GM19328 (cell line): ENCODE measurements around the gene SEC14L2.
"Not testable (repeated sequence)": the region's sequence is repeated elsewhere in the genome, so short reads cannot be mapped to it uniquely, and the experiment has no call there.

Experiments
- ATAC-seq: cut with Tn5 transposase; IDR thresholded peaks from one replicate; pipeline ENCODE4 v1.9.1; 2021; ENCODE audit warnings: mild to moderate bottlenecking, moderate library complexity; ENCODE audit not compliant: unreplicated experiment

The SEC14L2 gene

GRCh38 chr22:30425616-30426387, 29.0 kb downstream of the SEC14L2 start, which contains the start of gene MTFP1:
Gene MTFP1, plus strand, starts transcription at chr22:30425768. Its CDS starts 112 bp downstream, at chr22:30425880.
- no peak for ATAC-seq

- no peak for ATAC-seq
Observed at GRCh38 chr22:30426388-30427353, 29.9 kb downstream of the SEC14L2 start.

GRCh38 chr22:30427871-30428270, 31.1 kb downstream of the SEC14L2 start:
- ATAC-seq: no peak

DNA sequence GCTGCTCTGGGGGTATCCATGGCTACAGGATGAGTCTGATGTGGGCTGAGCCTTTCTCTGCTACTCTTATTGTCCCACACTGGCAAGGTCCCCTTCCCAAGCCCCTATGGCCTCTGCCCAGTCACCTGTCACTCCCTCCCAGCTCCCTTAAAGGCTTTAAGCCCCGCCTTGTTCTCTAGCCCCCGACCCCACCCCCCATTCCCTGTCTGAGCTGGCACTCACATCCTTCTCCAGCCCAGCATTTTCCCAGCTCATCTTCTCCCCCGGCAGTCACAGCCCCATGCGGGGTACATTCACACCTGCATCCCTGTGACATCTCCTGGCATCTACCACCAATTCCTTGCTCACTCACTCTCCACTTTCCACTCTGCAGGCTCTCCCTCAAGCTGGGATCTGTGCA, 33.1 kb downstream of the SEC14L2 start:
- ATAC-seq: no peak

GRCh38 chr22:30430933-30431332, 34.1 kb downstream of the SEC14L2 start:
- no peak for ATAC-seq

DNA sequence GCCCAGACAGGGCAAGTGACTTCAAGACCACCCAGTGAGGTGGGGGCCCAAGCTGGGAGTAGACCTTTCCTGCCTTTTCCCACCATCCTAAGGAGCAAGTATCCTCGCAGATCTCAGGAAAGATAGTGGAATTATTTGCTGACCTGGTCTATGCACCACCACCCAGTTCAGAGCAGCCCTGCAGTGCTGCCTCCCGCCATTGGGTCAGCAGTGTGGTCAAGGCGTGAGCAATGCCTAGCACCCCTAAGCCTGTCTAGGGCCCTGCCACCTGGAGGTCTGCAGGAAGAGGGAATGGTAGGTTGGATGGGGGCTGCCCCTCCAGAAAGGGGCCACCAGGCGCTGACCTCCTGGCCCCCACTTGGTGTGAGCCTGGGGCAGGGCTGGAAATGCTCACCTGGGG, 35.3 kb downstream of the SEC14L2 start:
- no peak for ATAC-seq

DNA sequence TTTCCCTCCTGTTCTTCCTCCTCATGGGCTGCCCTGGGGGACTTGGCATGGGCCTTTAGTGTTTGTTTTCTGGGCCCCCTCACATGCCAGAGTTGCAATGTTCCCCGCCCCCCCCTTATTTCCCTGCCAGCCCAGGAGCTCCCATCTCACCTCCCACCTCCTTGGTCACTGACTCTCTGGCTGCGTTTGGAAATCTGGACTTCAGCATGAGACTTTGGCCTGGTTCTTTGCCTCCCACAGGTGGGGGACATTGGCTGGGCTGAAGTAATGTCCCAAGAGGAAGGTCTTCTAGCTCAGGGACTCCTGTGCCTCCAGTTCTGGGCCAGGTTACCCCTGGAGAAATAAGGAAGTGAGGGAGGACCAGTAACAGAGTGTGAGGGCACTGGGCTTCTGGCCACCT, 35.7 kb downstream of the SEC14L2 start:
- no peak for ATAC-seq

DNA sequence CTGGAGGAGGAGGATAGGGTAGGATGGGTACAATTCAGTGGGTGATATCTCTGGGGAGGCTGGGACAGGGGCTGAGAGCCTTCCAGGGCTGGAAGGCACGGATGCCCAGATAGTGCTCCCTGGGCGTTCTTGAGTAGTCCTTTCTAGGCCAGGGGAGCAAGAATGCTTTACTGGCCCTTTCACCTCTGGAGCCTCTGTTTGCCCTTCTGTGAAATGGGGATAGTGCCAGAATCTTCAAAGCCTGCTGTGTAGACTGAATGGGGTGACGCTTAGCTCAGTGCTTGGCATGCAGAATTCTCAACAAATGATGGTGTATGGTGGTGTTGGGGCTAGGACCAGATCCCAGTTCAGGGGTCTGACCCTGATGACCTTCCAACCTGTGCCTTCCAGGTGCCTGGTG, 36.4 kb downstream of the SEC14L2 start:
- no peak for ATAC-seq

DNA sequence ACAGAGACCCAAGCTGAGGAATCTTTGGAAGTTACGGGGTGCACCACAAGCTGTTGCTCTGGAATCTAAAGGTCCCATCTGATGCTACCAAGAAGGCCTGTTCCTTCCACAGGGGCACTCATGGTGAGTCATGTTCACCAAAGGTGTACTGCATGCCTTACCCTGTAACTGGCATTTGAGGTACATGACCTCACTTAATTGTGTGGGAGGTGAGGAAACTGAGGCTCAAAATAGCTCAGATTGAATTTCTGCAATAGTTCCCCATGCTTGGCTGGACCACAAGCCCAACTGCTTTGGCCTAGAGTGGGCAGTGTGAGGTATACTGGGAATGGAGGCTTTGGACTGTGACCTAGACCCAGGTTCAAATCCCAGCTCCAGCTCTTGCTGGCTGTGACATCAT, 37.0 kb downstream of the SEC14L2 start:
- no peak for ATAC-seq

DNA sequence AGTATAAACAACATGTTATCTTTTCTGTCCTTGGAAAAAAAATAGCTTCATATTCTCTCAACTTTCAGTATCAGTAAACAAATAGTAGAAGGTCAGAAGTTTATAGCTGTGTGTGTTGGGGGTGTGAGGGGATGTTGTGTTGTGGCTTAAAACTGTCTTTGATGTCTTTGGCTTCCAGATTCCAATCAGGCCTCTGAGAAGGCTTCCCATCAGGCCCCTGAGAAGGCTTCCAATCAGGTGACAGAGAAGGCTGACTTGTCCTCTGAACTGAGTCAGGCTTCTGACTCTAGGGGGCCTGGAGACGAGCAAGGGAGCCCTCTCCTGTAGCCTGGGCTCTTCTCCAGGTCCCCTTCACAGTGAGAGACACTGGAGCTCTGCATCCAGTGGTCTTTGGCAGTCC, 38.0 kb downstream of the SEC14L2 start:
- no peak for ATAC-seq

GRCh38 chr22:30435674-30436126, 38.9 kb downstream of the SEC14L2 start:
- ATAC-seq: no peak

DNA sequence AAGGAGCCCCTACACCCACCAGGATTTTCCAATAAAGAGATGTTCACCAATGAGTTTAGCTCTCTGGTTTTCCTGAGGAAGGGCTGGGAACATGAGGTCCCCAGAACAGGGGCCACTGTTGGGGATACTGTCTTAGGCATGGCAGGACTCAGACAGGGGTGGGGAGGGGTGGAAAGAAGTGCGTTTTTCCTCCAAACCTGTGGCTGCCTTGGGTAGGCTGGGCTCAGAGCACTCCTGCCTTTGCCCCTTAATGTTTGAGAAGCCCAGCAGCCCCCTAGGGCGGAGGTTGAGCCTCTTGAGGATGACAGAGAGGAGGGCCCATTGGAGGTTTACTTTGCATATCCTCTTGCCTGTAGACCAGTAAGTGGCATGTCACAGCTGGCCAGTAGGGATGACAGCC, 39.4 kb downstream of the SEC14L2 start:
- ATAC-seq: no peak

DNA sequence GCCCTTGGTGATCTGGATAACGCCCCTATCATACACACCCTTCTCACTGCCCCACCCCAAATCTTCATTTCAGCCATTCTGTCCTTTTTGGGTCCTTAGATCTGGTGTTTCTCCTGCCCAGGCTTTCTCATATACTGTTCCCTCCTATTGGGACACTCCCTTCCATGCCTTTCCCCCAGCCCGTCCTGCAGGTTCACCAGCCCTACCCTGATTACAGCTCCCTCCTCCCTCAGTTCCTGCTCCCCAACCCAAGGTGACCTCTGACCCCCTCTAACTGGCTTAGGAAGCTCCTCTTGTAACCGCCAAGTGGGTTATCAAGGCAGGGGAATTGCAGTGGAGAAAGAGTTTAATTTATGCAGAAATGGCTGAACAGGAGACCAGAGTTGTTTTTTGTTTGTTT, 41.7 kb downstream of the SEC14L2 start:
- ATAC-seq: no peak

GRCh38 chr22:30439226-30439625, 42.4 kb downstream of the SEC14L2 start:
- no peak for ATAC-seq

- ATAC-seq: no peak
Observed at GRCh38 chr22:30439836-30440235, 43.0 kb downstream of the SEC14L2 start.

DNA sequence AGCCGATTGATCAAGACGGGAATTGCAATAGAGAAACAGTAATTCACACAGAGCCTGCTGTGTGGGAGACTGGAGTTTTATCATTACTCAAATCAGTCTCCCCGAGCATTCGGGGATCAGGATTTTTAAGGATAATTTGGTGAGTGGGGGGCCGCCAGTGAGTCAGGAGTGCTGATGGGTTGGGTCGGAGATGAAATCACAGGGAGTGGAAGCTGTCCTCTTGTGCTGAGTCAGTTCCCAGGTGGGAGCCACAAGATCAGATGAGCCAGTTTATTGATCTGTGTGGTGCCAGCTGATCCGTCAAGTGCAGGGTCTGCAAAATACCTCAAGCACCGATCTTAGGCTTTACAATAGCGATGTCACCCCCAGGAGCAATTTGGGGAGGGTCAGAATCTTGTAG, 44.3 kb downstream of the SEC14L2 start:
- no peak for ATAC-seq

- ATAC-seq: no peak
Observed at GRCh38 chr22:30444632-30445437, 48.0 kb downstream of the SEC14L2 start.

GRCh38 chr22:30445438-30446145, 48.8 kb downstream of the SEC14L2 start:
- ATAC-seq: no peak

GRCh38 chr22:30447656-30448055, 50.8 kb downstream of the SEC14L2 start:
- ATAC-seq: no peak

- not testable (repeated sequence) for ATAC-seq
Observed at GRCh38 chr22:30451488-30451887, 54.7 kb downstream of the SEC14L2 start.
